Mesothelial cell of epicardium (in vitro differentiated cells): ENCODE results near the gene SLC22A13. TPM values are rescaled to one million over a fixed set of nuclear protein-coding genes. Genes with fewer than 3 reads are reported as not detected.

Experiments used
- DNase-seq, 2 experiments: peaks; one replicate each; pipeline ENCODE4 v3.0.0; 2021; ENCODE audit warnings: low spot score in 2 of 2; ENCODE audit not compliant: unreplicated experiment in 2 of 2
- H3K27ac Mint-ChIP-seq: 2 replicates; pipeline ENCODE4 v1.8.0; 2021; ENCODE audit warnings: mixed read lengths
- H3K27me3 Mint-ChIP-seq: 2 replicates; pipeline ENCODE4 v1.8.0; 2021; ENCODE audit warnings: low read depth, mixed read lengths
- H3K36me3 Mint-ChIP-seq: 2 replicates; pipeline ENCODE4 v1.8.0; 2021; ENCODE audit warnings: mixed read lengths
- H3K4me1 Mint-ChIP-seq: 2 replicates; pipeline ENCODE4 v1.8.0; 2021; ENCODE audit warnings: mixed read lengths
- H3K4me3 Mint-ChIP-seq: 2 replicates; pipeline ENCODE4 v1.8.0; 2021; ENCODE audit warnings: mild to moderate bottlenecking, moderate library complexity, mixed read lengths
- H3K9me3 Mint-ChIP-seq: 2 replicates; pipeline ENCODE4 v1.8.0; 2021; ENCODE audit warnings: mixed read lengths
- CTCF ChIP-seq: fragments of 200-600 bp; sonication (generic); IDR thresholded peaks from one replicate; pipeline ENCODE4 v1.5.0; 2021; ENCODE audit warnings: antibody characterized with exemption; ENCODE audit not compliant: unreplicated experiment
- total RNA-seq: library from RNA; stranded (reverse); gene quantifications from 3 replicates; pipeline ENCODE4 v1.2.1, GENCODE V29; 2021

The SLC22A13 gene
- total RNA-seq, 1 donor from 2014 or later: 0.85 TPM

GRCh38 chr3:38245930-38246329 lies 19.7 kb upstream of the SLC22A13 start:
- Mint-ChIP-seq H3K27me3 (no peaks in the 10 kb centered on the region), H3K36me3 (peaks cover 39% of the 10 kb centered on the region), H3K9me3 (no peaks in the 10 kb centered on the region), H3K4me3 (no peak overlapping the region), H3K27ac (no peak overlapping the region), H3K4me1 (no peaks in the 10 kb centered on the region)
- DNase-seq: no peak
- no peak for TF ChIP-seq CTCF

GRCh38 chr3:38247366-38248035 lies 18.1 kb upstream of the SLC22A13 start:
- Mint-ChIP-seq H3K4me1 (no peaks in the 10 kb centered on the region), H3K36me3 (peaks cover 51% of the 10 kb centered on the region), H3K9me3 (no peaks in the 10 kb centered on the region), H3K27ac (no peak overlapping the region), H3K4me3 (no peak overlapping the region), H3K27me3 (no peaks in the 10 kb centered on the region)
- TF ChIP-seq CTCF: no peak
- no peak for DNase-seq

- no peak for TF ChIP-seq CTCF
Measured at GRCh38 chr3:38250198-38250597, 15.4 kb upstream of the SLC22A13 start.

GRCh38 chr3:38251197-38251596 lies 14.4 kb upstream of the SLC22A13 start:
- TF ChIP-seq CTCF: no peak
- no peak overlapping the region for H3K4me3 Mint-ChIP-seq
- H3K27me3 Mint-ChIP-seq: no peaks in the 10 kb centered on the region
- no peaks in the 10 kb centered on the region for H3K9me3 Mint-ChIP-seq
- DNase-seq: no peak
- H3K27ac Mint-ChIP-seq: no peak overlapping the region
- H3K4me1 Mint-ChIP-seq: no peaks in the 10 kb centered on the region
- peaks cover 68% of the 10 kb centered on the region for H3K36me3 Mint-ChIP-seq

More at GRCh38 chr3:38250198-38250597, 15.4 kb upstream of the SLC22A13 start:
- no peak for DNase-seq
- Mint-ChIP-seq H3K36me3 (peaks cover 64% of the 10 kb centered on the region), H3K27ac (no peak overlapping the region), H3K4me3 (no peak overlapping the region), H3K27me3 (no peaks in the 10 kb centered on the region), H3K4me1 (no peaks in the 10 kb centered on the region), H3K9me3 (no peaks in the 10 kb centered on the region)

- TF ChIP-seq CTCF: no peak
- Mint-ChIP-seq H3K27me3 (no peaks in the 10 kb centered on the region), H3K4me1 (peaks cover 6% of the 10 kb centered on the region), H3K36me3 (peaks cover 56% of the 10 kb centered on the region), H3K27ac (no peak overlapping the region), H3K9me3 (no peaks in the 10 kb centered on the region), H3K4me3 (no peak overlapping the region)
- DNase-seq: no peak
Measured at GRCh38 chr3:38253704-38254103, 11.9 kb upstream of the SLC22A13 start.
